NCI-H187 (cell line): ENCODE data around the gene C6orf47.
"Not testable (repeated sequence)": the region's sequence is repeated elsewhere in the genome, so short reads cannot be mapped to it uniquely, and the experiment has no call there.

Experiments
- DNase-seq, 2 experiments: peaks; one replicate each; lab custom pipeline; 2025; lab: John Stamatoyannopoulos, UW

The C6orf47 gene

GRCh38 chr6:31660381-31661261 is at the start of gene C6orf47:
Gene C6orf47, minus strand, starts transcription at chr6:31660778. Its CDS starts 831 bp downstream, at chr6:31659947.
- DNase-seq, result peak; percentile 43 to 76

GRCh38 chr6:31709157-31709556 is 48.6 kb upstream of the C6orf47 start:
- DNase-seq, result not testable (repeated sequence)

- no peak for DNase-seq
Measured at GRCh38 chr6:31708224-31708623, 47.6 kb upstream of the C6orf47 start.

- no peak for DNase-seq
Measured at GRCh38 chr6:31707701-31708100, 47.1 kb upstream of the C6orf47 start.

GRCh38 chr6:31706599-31706998 is 46.0 kb upstream of the C6orf47 start, which contains the start of gene LY6G6F:
Gene LY6G6F, plus strand, starts transcription at chr6:31706866. Its CDS starts 41 bp downstream, at chr6:31706907.
- no peak for DNase-seq

GRCh38 chr6:31705931-31706330 is 45.4 kb upstream of the C6orf47 start:
- no peak for DNase-seq

GRCh38 chr6:31702819-31703716 is 42.5 kb upstream of the C6orf47 start, which contains the start of gene ABHD16A:
Gene ABHD16A, minus strand, starts transcription at chr6:31703324. Its CDS starts 43 bp downstream, at chr6:31703281.
- peak; percentile 85 to 96 for DNase-seq

- no peak for DNase-seq
Measured at GRCh38 chr6:31702405-31702818, 41.8 kb upstream of the C6orf47 start.

- DNase-seq, result no peak
Measured at GRCh38 chr6:31701666-31702404, 41.3 kb upstream of the C6orf47 start.

- no peak for DNase-seq
Measured at GRCh38 chr6:31700740-31701401, 40.3 kb upstream of the C6orf47 start.

GRCh38 chr6:31697555-31697954 is 37.0 kb upstream of the C6orf47 start:
- DNase-seq, result no peak

GRCh38 chr6:31693535-31693934 is 33.0 kb upstream of the C6orf47 start:
- DNase-seq, result no peak

GRCh38 chr6:31692886-31693285 is 32.3 kb upstream of the C6orf47 start:
- no peak for DNase-seq

GRCh38 chr6:31692353-31692752 is 31.8 kb upstream of the C6orf47 start:
- no peak for DNase-seq

- DNase-seq, result no peak
Measured at GRCh38 chr6:31691564-31692108, 31.1 kb upstream of the C6orf47 start.

GRCh38 chr6:31691078-31691463 is 30.5 kb upstream of the C6orf47 start:
- no peak for DNase-seq

- DNase-seq, result no peak
Measured at GRCh38 chr6:31690231-31691077, 29.9 kb upstream of the C6orf47 start.

- no peak for DNase-seq
Measured at GRCh38 chr6:31689249-31690110, 28.9 kb upstream of the C6orf47 start.
